NCI-H1694 treated with DMSO at 0.1 percent for 48 hours (cell line): Measurements from ENCODE around the gene HIGD2A.
"Not testable (repeated sequence)": the region's sequence is repeated elsewhere in the genome, so short reads cannot be mapped to it uniquely, and the experiment has no call there.

ENCODE experiments used
- DNase-seq: peaks from one replicate; lab custom pipeline; 2025; lab: John Stamatoyannopoulos, UW

HIGD2A gene

GRCh38 chr5:176394881-176395675 lies 6.5 kb downstream of the HIGD2A start:
- no peak for DNase-seq

- DNase-seq = peak; percentile 10
Measured at GRCh38 chr5:176396330-176396729, 7.8 kb downstream of the HIGD2A start.

GRCh38 chr5:176397736-176398420 lies 9.3 kb downstream of the HIGD2A start:
- no peak for DNase-seq

- DNase-seq = no peak
Measured at GRCh38 chr5:176400382-176401156, 12.0 kb downstream of the HIGD2A start.

- DNase-seq = no peak
Measured at GRCh38 chr5:176401281-176402205, 13.0 kb downstream of the HIGD2A start.

- no peak for DNase-seq
Measured at GRCh38 chr5:176405656-176406435, 17.3 kb downstream of the HIGD2A start.

- DNase-seq = no peak
Measured at GRCh38 chr5:176406436-176407052, 18.0 kb downstream of the HIGD2A start.

GRCh38 chr5:176407456-176408251 lies 19.1 kb downstream of the HIGD2A start:
- DNase-seq = no peak

GRCh38 chr5:176408252-176408573 lies 19.7 kb downstream of the HIGD2A start:
- not testable (repeated sequence) for DNase-seq

- no peak for DNase-seq
Measured at GRCh38 chr5:176408590-176408989, 20.0 kb downstream of the HIGD2A start.

- no peak for DNase-seq
Measured at GRCh38 chr5:176409765-176410164, 21.2 kb downstream of the HIGD2A start.

GRCh38 chr5:176410486-176411180 lies 22.1 kb downstream of the HIGD2A start:
- no peak for DNase-seq

- no peak for DNase-seq
Measured at GRCh38 chr5:176412517-176413254, 24.1 kb downstream of the HIGD2A start.

- no peak for DNase-seq
Measured at GRCh38 chr5:176413255-176413565, 24.7 kb downstream of the HIGD2A start.

GRCh38 chr5:176413709-176414191 lies 25.2 kb downstream of the HIGD2A start:
- no peak for DNase-seq

GRCh38 chr5:176414704-176415103 lies 26.2 kb downstream of the HIGD2A start:
- DNase-seq = no peak

- DNase-seq = no peak
Measured at GRCh38 chr5:176415240-176415951, 26.8 kb downstream of the HIGD2A start.
